K562 (cell line): ENCODE results near the gene CAMK2B.

Source experiments
- ATF2 ChIP-seq: sonication (generic); formaldehyde crosslinking; IDR thresholded peaks from 2 replicates; pipeline ENCODE4 v1.8.1; 2022; ENCODE audit warnings: missing genetic modification reagents
- CTCF ChIP-seq, 3 experiments: IDR thresholded peaks in 2 of 3; conservative IDR thresholded peaks in 1 of 3; 2 replicates each; pipeline ENCODE4 v1.5.1; 2011 to 2012; ENCODE audit warnings: low read length in 3 of 3, mild to moderate bottlenecking in 3 of 3, control low read depth in 2 of 3, improper control_type of control experiment in 1 of 3, inconsistent platforms in 1 of 3, low read depth in 1 of 3, mixed read lengths in 1 of 3, moderate library complexity in 1 of 3; ENCODE audit not compliant: insufficient read depth in 2 of 3
- HMGXB4 ChIP-seq: sonication (generic); formaldehyde crosslinking; IDR thresholded peaks from 2 replicates; pipeline ENCODE4 v1.8.1; 2023; ENCODE audit warnings: mild to moderate bottlenecking, missing genetic modification reagents
- MAFK ChIP-seq: IDR thresholded peaks from 2 replicates; pipeline ENCODE4 v1.6.1; 2011; ENCODE audit warnings: low read length, improper control_type of control experiment
- NCOA1 ChIP-seq: fragments of 450-650 bp; IDR thresholded peaks from 2 replicates; pipeline ENCODE4 v1.6.1; 2016; ENCODE audit warnings: low read depth
- PHB2 ChIP-seq: fragments of 450-650 bp; IDR thresholded peaks from 2 replicates; pipeline ENCODE4 v1.6.1; 2017; ENCODE audit warnings: low read depth
- ZNF282 ChIP-seq: sonication (generic); formaldehyde crosslinking; IDR thresholded peaks from 2 replicates; pipeline ENCODE4 v1.8.1; 2023; ENCODE audit warnings: missing genetic modification reagents

- TF ChIP-seq HMGXB4 (CRISPR knock-in tag) (no peak), ZNF282 (CRISPR knock-in tag) (no peak), NCOA1 (no peak), CTCF (IDR thresholded peaks at IDR 0.05 in 2 of 3, conservative IDR thresholded peaks at IDR 0.05 in 1 of 3; ENCODE audit: insufficient read depth in 2 of 3, low read depth in 1 of 3, low read length in 3 of 3) (no peak), ATF2 (CRISPR knock-in tag) (no peak), PHB2 (no peak), MAFK (no peak)
Observed at GRCh38 chr7:44287488-44288380, 37.7 kb downstream of the CAMK2B start.
